GM19455 (cell line): ENCODE data around the gene SNX25.
"Not testable (repeated sequence)": the region's sequence is repeated elsewhere in the genome, so short reads cannot be mapped to it uniquely, and the experiment has no call there.

Source experiments
- ATAC-seq: cut with Tn5 transposase; IDR thresholded peaks from one replicate; pipeline ENCODE4 v1.9.1; 2021; ENCODE audit not compliant: unreplicated experiment

Gene SNX25

GRCh38 chr4:185229021-185229818 is 19.8 kb downstream of the SNX25 start:
- ATAC-seq, result no peak

GRCh38 chr4:185232370-185232769 is 23.0 kb downstream of the SNX25 start:
- no peak for ATAC-seq

GRCh38 chr4:185235119-185235842 is 25.9 kb downstream of the SNX25 start:
- ATAC-seq, result no peak

- no peak for ATAC-seq
Measured at GRCh38 chr4:185235843-185236503, 26.6 kb downstream of the SNX25 start.

- no peak for ATAC-seq
Measured at GRCh38 chr4:185237175-185237574, 27.8 kb downstream of the SNX25 start.

GRCh38 chr4:185238215-185238681 is 28.9 kb downstream of the SNX25 start:
- no peak for ATAC-seq

- ATAC-seq, result no peak
Measured at GRCh38 chr4:185238750-185239149, 29.4 kb downstream of the SNX25 start.

- ATAC-seq, result not testable (repeated sequence)
Measured at GRCh38 chr4:185240486-185240885, 31.1 kb downstream of the SNX25 start.

GRCh38 chr4:185242749-185243533 is 33.5 kb downstream of the SNX25 start:
- ATAC-seq, result no peak

- ATAC-seq, result no peak
Measured at GRCh38 chr4:185243879-185244278, 34.5 kb downstream of the SNX25 start.

GRCh38 chr4:185244763-185245162 is 35.4 kb downstream of the SNX25 start:
- ATAC-seq, result no peak

GRCh38 chr4:185246453-185246852 is 37.1 kb downstream of the SNX25 start:
- no peak for ATAC-seq

GRCh38 chr4:185247151-185247550 is 37.8 kb downstream of the SNX25 start:
- no peak for ATAC-seq

- no peak for ATAC-seq
Measured at GRCh38 chr4:185248393-185249039, 39.1 kb downstream of the SNX25 start.

GRCh38 chr4:185249105-185249504 is 39.7 kb downstream of the SNX25 start:
- ATAC-seq, result no peak

GRCh38 chr4:185254434-185254833 is 45.0 kb downstream of the SNX25 start:
- no peak for ATAC-seq

- no peak for ATAC-seq
Measured at GRCh38 chr4:185255868-185256267, 46.5 kb downstream of the SNX25 start.

- ATAC-seq, result no peak
Measured at GRCh38 chr4:185256446-185256845, 47.0 kb downstream of the SNX25 start.

GRCh38 chr4:185257086-185257485 is 47.7 kb downstream of the SNX25 start:
- no peak for ATAC-seq

GRCh38 chr4:185257694-185258093 is 48.3 kb downstream of the SNX25 start:
- ATAC-seq, result no peak
